Astrocyte (in vitro differentiated cells and primary cell): Measurements from ENCODE around the gene FIZ1.

Source experiments
- CTCF ChIP-seq: IDR thresholded peaks from 2 replicates; pipeline ENCODE4 v1.5.1; 2011; ENCODE audit warnings: low read depth, mild to moderate bottlenecking, inconsistent platforms, low read length, moderate library complexity; ENCODE audit not compliant: insufficient read depth
- EZH2 ChIP-seq: IDR thresholded peaks from 2 replicates; pipeline ENCODE4 v1.6.1; 2012; ENCODE audit warnings: mild to moderate bottlenecking, low read length, inconsistent platforms; ENCODE audit not compliant: insufficient read depth

GRCh38 chr19:55605637-55606470 is 6.5 kb upstream of the FIZ1 start, which contains the start of gene ZNF865:
- TF ChIP-seq CTCF (peak; percentile 76), EZH2 (no peak)
